SK-N-SH (cell line): ENCODE results near the gene BNC2. TPM values are rescaled to one million over a fixed set of nuclear protein-coding genes. Genes with fewer than 3 reads are reported as not detected.

Experiments used
- CTCF ChIA-PET: fragments of 300-600, 350-600 bp; formaldehyde crosslinking; extraction: SDS; loops from one replicate; lab custom pipeline; 2021; lab: Yijun Ruan, JAX
- POLR2A ChIA-PET: fragments of 350-600 bp; sonication (Branson Sonifier 250); formaldehyde crosslinking; extraction: SDS; loops from one replicate; lab custom pipeline; 2020; ENCODE audit warnings: antibody characterized with exemption, inconsistent platforms; lab: Yijun Ruan, JAX
- DNase-seq: peaks from one replicate; pipeline ENCODE4 v3.0.0; 2012
- H2AFZ ChIP-seq: fragments of 200-600 bp; sonication (generic); 2 replicates; pipeline ENCODE4 v1.8.1; 2016; ENCODE audit warnings: antibody characterized with exemption, mild to moderate bottlenecking, low read depth
- H3F3A ChIP-seq: fragments of 200-600 bp; sonication (generic); replicated peaks from 2 replicates; pipeline ENCODE3; 2016; ENCODE audit warnings: antibody characterized with exemption, mild to moderate bottlenecking; ENCODE audit not compliant: insufficient read depth
- H3K27ac ChIP-seq, 2 experiments: fragments of 200-500 bp in 1 of 2; fragments of 200-600 bp in 1 of 2; sonication (Bioruptor generic) in 1 of 2; sonication (generic), shearing (Covaris generic) in 1 of 2; 2 replicates each; pipeline versions ENCODE4 v1.5.1 to v1.6.1; 2014 to 2016; ENCODE audit warnings: low read depth in 2 of 2, inconsistent platforms in 1 of 2, low read length in 1 of 2, mild to moderate bottlenecking in 1 of 2, mixed read lengths in 1 of 2
- H3K27me3 ChIP-seq: fragments of 200-600 bp; sonication (generic), shearing (Covaris generic); 2 replicates; pipeline ENCODE4 v1.6.1; 2016; ENCODE audit warnings: mixed run types; ENCODE audit not compliant: insufficient read depth
- H3K36me3 ChIP-seq, 2 experiments: fragments of 200-500 bp in 1 of 2; fragments of 200-600 bp in 1 of 2; sonication (Bioruptor generic) in 1 of 2; sonication (generic) in 1 of 2; replicated peaks in 1 of 2; 2 replicates each; pipeline versions ENCODE3 to v1.5.1; 2014 to 2016; ENCODE audit warnings: low read length in 1 of 2, mild to moderate bottlenecking in 1 of 2; ENCODE audit not compliant: insufficient read depth in 2 of 2, control insufficient read depth in 1 of 2
- H3K4me1 ChIP-seq, 2 experiments: fragments of 200-500 bp in 1 of 2; fragments of 200-600 bp in 1 of 2; sonication (Bioruptor generic) in 1 of 2; sonication (generic), shearing (Covaris generic) in 1 of 2; 2 replicates each; pipeline versions ENCODE4 v1.5.1 to v1.6.1; 2014 to 2016; ENCODE audit warnings: low read depth in 1 of 2, low read length in 1 of 2, mixed run types in 1 of 2; ENCODE audit not compliant: insufficient read depth in 2 of 2, control insufficient read depth in 1 of 2
- H3K4me2 ChIP-seq: fragments of 200-600 bp; sonication (generic), shearing (Covaris generic); 2 replicates; pipeline ENCODE4 v1.6.1; 2017; ENCODE audit warnings: mixed run types
- H3K4me3 ChIP-seq, 2 experiments: fragments of 200-500 bp in 1 of 2; fragments of 200-600 bp in 1 of 2; sonication (Bioruptor generic) in 1 of 2; sonication (generic), shearing (Covaris generic) in 1 of 2; 2 replicates each; pipeline versions ENCODE4 v1.5.1 to v1.8.1; 2014 to 2016; ENCODE audit warnings: low read depth in 2 of 2, inconsistent platforms in 1 of 2, low read length in 1 of 2, mild to moderate bottlenecking in 1 of 2, mixed read lengths in 1 of 2, moderate library complexity in 1 of 2
- H3K79me2 ChIP-seq: fragments of 200-600 bp; sonication (generic); 2 replicates; pipeline ENCODE4 v1.8.1; 2017; ENCODE audit warnings: mild to moderate bottlenecking; ENCODE audit not compliant: insufficient read depth
- H3K9ac ChIP-seq: fragments of 200-600 bp; sonication (generic); 2 replicates; pipeline ENCODE4 v1.6.1; 2017; ENCODE audit warnings: mixed run types
- H3K9me2 ChIP-seq: fragments of 200-600 bp; sonication (generic); 2 replicates; pipeline ENCODE4 v1.6.1; 2017; ENCODE audit warnings: mixed run types
- H3K9me3 ChIP-seq: fragments of 200-600 bp; sonication (generic); 2 replicates; pipeline ENCODE4 v1.6.1; 2017; ENCODE audit warnings: mixed run types, mild to moderate bottlenecking, moderate library complexity
- H4K20me1 ChIP-seq: fragments of 200-600 bp; sonication (generic); 2 replicates; pipeline ENCODE4 v1.6.1; 2017; ENCODE audit warnings: mild to moderate bottlenecking, mixed run types; ENCODE audit not compliant: insufficient read depth
- ELF1 ChIP-seq: IDR thresholded peaks from 2 replicates; pipeline ENCODE4 v1.4.0; 2012
- EP300 ChIP-seq, 2 experiments: IDR thresholded peaks; 2 replicates each; pipeline versions ENCODE4 v1.4.0 to v1.6.1; 2012; ENCODE audit warnings: borderline replicate concordance in 1 of 2, low read depth in 1 of 2, low read length in 1 of 2
- FOXJ3 ChIP-seq: sonication (generic); formaldehyde crosslinking; IDR thresholded peaks from 2 replicates; pipeline ENCODE4 v1.5.1; 2020; ENCODE audit warnings: mild to moderate bottlenecking, missing genetic modification reagents
- FOXM1 ChIP-seq: IDR thresholded peaks from 2 replicates; pipeline ENCODE4 v1.4.0; 2012; ENCODE audit warnings: low read depth, mild to moderate bottlenecking
- JUND ChIP-seq: IDR thresholded peaks from 2 replicates; pipeline ENCODE4 v1.4.0; 2012
- MXI1 ChIP-seq: IDR thresholded peaks from 2 replicates; pipeline ENCODE4 v1.6.1; 2012; ENCODE audit warnings: mild to moderate bottlenecking, low read depth, low read length, improper control_type of control experiment
- NRF1 ChIP-seq: IDR thresholded peaks from 2 replicates; pipeline ENCODE4 v1.6.1; 2012; ENCODE audit warnings: low read depth, mild to moderate bottlenecking, low read length
- POLR2AphosphoS5 ChIP-seq: IDR thresholded peaks from 2 replicates; pipeline ENCODE4 v1.6.1; 2012; ENCODE audit warnings: low read depth, low read length
- RAD21 ChIP-seq: IDR thresholded peaks from 2 replicates; pipeline ENCODE4 v1.6.1; 2012; ENCODE audit warnings: mild to moderate bottlenecking, low read length
- RCOR1 ChIP-seq: fragments of 150-350 bp; IDR thresholded peaks from 2 replicates; pipeline ENCODE4 v1.6.1; 2017; ENCODE audit warnings: antibody characterized with exemption, low read length
- RFX5 ChIP-seq: IDR thresholded peaks from 2 replicates; pipeline ENCODE4 v1.6.1; 2012; ENCODE audit warnings: mild to moderate bottlenecking, improper control_type of control experiment, low read length
- SMC3 ChIP-seq: IDR thresholded peaks from 2 replicates; pipeline ENCODE4 v1.6.1; 2012; ENCODE audit warnings: low read depth, low read length, improper control_type of control experiment
- TAF1 ChIP-seq: IDR thresholded peaks from 2 replicates; pipeline ENCODE4 v1.6.1; 2012; ENCODE audit warnings: low read depth, mild to moderate bottlenecking, low read length, moderate library complexity, borderline replicate concordance
- TCF12 ChIP-seq: IDR thresholded peaks from 2 replicates; pipeline ENCODE4 v1.4.0; 2012
- TEAD4 ChIP-seq: IDR thresholded peaks from 2 replicates; pipeline ENCODE4 v1.4.0; 2012; ENCODE audit warnings: mild to moderate bottlenecking, borderline replicate concordance; ENCODE audit not compliant: insufficient read depth
- YY1 ChIP-seq: IDR thresholded peaks from 2 replicates; pipeline ENCODE4 v1.4.0; 2012; ENCODE audit warnings: low read depth, mild to moderate bottlenecking
- WGBS: methylation state at CpG from one replicate; pipeline ENCODE4 v1.1.6; 2017; ENCODE audit warnings: low lambda C conversion rate; 5-methylcytosine and 5-hydroxymethylcytosine counted together
- polyA plus RNA-seq, 3 experiments: library from polyadenylated mRNA; depleted of rRNA; stranded (reverse); fragments of >200 nt; gene quantifications; 2 replicates each; pipeline ENCODE4 v1.2.3, GENCODE V29; 2012
- TF ChIP-seq, protein P1 (sequence below): IDR thresholded peaks from 2 replicates; pipeline ENCODE4; 2012
- TF ChIP-seq, protein P2 (sequence below): IDR thresholded peaks from 2 replicates; pipeline ENCODE4 v1.6.1; 2012; ENCODE audit warnings: mild to moderate bottlenecking, low read depth, low read length, moderate library complexity

Gene BNC2
- polyA plus RNA-seq, 1 of the 3 experiments (the other 2 are of a cell fraction) = 8.8 TPM

DNA sequence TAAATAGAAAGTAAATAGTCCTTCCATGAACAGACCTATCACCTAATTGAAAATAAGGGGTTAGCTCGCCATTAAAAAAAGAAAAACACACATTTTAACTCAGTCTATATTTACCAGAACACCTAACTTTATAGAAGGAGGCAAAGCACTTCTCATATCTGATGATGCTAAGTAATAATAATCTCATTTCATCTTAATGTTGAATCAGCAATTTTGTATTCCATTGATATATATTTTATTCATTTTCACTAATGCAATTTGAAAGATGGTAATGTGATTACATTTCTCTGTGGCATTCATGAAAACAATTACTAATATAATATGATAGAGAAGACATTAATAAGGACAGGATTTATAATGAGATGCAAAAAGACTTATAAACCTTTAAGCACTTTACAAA is 276.7 kb downstream of the BNC2 start:
- ChIA-PET POLR2A (no interaction called here), CTCF (interaction anchor here (1.7 kb wide), 1 partner anchor 18 kb away, joined by 5 read pairs; no protein-coding TSS in a partner anchor)
- Histone ChIP-seq H3K4me1 (peaks cover 0 to 5% of the 10 kb centered on the region in 2 experiments; a peak in 2 of 4 replicates), H4K20me1 (no peaks in the 10 kb centered on the region), H3K4me2 (no peak overlapping the region), H3K27me3 (no peaks in the 10 kb centered on the region), H3K4me3 (no peak overlapping the region), H3F3A (no peaks in the 10 kb centered on the region), H3K9me3 (no peaks in the 10 kb centered on the region), H3K36me3 (no peaks in the 10 kb centered on the region), H2AFZ (no peak overlapping the region), H3K9ac (no peak overlapping the region), H3K79me2 (0 out of 2 replicates have a peak, but pooled peaks cover 7% of the 10 kb centered on the region), H3K9me2 (no peaks in the 10 kb centered on the region), H3K27ac (no peak overlapping the region)
- no peak for DNase-seq
- TF ChIP-seq RAD21 = no peak
- no peak for TF ChIP-seq TEAD4
- no peak for TF ChIP-seq POLR2AphosphoS5
- WGBS = 90% methylated on average over 1 of the region's 1 CpG

DNA sequence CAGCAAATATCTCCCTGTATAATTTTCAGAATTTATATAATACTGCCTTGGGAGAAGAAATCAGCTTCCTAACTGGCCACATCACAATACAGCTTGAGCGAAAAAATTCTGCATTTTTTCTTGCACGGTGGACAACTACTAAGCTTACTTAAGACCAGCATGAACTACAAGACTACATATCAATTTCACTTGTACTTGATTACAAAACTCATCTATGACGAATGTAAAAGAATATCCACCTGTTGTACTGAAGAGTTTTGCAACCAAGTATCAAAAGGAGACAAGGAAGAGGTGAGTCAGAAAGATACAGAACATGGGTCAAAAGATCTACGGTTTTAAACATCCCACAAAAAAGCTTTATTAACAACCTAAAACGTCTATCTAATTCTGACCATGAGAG is 279.4 kb downstream of the BNC2 start:
- Histone ChIP-seq H3K4me1 (no peaks in the 10 kb centered on the region), H3K36me3 (no peaks in the 10 kb centered on the region), H3K27me3 (no peaks in the 10 kb centered on the region), H3K9me3 (no peaks in the 10 kb centered on the region), H3K27ac (no peak overlapping the region), H2AFZ (no peak overlapping the region), H3K4me2 (no peak overlapping the region), H3K9ac (no peak overlapping the region), H3K4me3 (no peak overlapping the region), H3K9me2 (no peaks in the 10 kb centered on the region), H3F3A (no peaks in the 10 kb centered on the region), H4K20me1 (no peaks in the 10 kb centered on the region), H3K79me2 (0 out of 2 replicates have a peak, but pooled peaks cover 12% of the 10 kb centered on the region)
- POLR2A ChIA-PET = no interaction called here
- DNase-seq = no peak
- 75% methylated on average over 5 of the region's 5 CpGs for WGBS
- TF ChIP-seq, protein P1, sequence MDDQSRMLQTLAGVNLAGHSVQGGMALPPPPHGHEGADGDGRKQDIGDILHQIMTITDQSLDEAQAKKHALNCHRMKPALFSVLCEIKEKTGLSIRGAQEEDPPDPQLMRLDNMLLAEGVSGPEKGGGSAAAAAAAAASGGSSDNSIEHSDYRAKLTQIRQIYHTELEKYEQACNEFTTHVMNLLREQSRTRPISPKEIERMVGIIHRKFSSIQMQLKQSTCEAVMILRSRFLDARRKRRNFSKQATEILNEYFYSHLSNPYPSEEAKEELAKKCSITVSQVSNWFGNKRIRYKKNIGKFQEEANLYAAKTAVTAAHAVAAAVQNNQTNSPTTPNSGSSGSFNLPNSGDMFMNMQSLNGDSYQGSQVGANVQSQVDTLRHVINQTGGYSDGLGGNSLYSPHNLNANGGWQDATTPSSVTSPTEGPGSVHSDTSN = no peak
- TF ChIP-seq RCOR1 = no peak
- CTCF ChIA-PET = interaction anchor here (0.6 to 1.6 kb wide), 2 partner anchors 24 to 112 kb away, joined by 3 read pairs; no protein-coding TSS in a partner anchor

DNA sequence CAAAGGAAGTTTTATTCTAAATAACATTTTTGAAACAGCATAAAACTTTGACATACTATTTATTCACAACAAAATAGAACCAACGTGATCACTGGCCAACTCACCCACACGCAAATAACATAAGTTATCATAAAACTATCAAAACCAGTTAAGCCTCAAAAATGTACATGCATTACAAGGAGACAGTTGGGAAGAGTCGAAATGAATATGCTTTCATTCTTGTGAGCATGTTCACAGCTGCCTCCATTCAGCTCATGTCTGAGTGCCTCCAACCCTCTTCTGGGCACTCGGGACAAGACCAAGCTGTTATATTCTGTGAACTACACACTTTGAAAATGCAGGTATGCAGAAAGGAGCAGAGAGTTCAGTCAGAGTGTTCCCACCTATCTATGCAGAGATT is 284.9 kb downstream of the BNC2 start:
- H3K9me2 ChIP-seq = no peaks in the 10 kb centered on the region
- no peak for DNase-seq
- H3K27ac ChIP-seq = no peak overlapping the region
- H3K9ac ChIP-seq = no peak overlapping the region
- CTCF ChIA-PET = interaction anchor here (1.4 kb wide), 1 partner anchor 10 kb away, joined by 3 read pairs; no protein-coding TSS in a partner anchor
- peaks cover 5% of the 10 kb centered on the region for H3F3A ChIP-seq
- H3K4me1 ChIP-seq = no peaks in the 10 kb centered on the region; a peak in 1 of 4 replicates
- TF ChIP-seq FOXM1 (no peak), ELF1 (no peak), RFX5 (no peak), MXI1 (no peak), FOXJ3 (CRISPR knock-in tag) (no peak), YY1 (no peak), SMC3 (no peak), TAF1 (no peak), JUND (no peak), NRF1 (no peak), EP300 (IDR thresholded peaks at IDR 0.05; ENCODE audit: borderline replicate concordance in 1 of 2, low read depth in 1 of 2, low read length in 1 of 2) (no peak), TCF12 (no peak)
- TF ChIP-seq, protein P2, sequence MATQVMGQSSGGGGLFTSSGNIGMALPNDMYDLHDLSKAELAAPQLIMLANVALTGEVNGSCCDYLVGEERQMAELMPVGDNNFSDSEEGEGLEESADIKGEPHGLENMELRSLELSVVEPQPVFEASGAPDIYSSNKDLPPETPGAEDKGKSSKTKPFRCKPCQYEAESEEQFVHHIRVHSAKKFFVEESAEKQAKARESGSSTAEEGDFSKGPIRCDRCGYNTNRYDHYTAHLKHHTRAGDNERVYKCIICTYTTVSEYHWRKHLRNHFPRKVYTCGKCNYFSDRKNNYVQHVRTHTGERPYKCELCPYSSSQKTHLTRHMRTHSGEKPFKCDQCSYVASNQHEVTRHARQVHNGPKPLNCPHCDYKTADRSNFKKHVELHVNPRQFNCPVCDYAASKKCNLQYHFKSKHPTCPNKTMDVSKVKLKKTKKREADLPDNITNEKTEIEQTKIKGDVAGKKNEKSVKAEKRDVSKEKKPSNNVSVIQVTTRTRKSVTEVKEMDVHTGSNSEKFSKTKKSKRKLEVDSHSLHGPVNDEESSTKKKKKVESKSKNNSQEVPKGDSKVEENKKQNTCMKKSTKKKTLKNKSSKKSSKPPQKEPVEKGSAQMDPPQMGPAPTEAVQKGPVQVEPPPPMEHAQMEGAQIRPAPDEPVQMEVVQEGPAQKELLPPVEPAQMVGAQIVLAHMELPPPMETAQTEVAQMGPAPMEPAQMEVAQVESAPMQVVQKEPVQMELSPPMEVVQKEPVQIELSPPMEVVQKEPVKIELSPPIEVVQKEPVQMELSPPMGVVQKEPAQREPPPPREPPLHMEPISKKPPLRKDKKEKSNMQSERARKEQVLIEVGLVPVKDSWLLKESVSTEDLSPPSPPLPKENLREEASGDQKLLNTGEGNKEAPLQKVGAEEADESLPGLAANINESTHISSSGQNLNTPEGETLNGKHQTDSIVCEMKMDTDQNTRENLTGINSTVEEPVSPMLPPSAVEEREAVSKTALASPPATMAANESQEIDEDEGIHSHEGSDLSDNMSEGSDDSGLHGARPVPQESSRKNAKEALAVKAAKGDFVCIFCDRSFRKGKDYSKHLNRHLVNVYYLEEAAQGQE = no peak
- TF ChIP-seq, all 33 proteins: peak for 0
- Histone ChIP-seq H3K9me3 (no peaks in the 10 kb centered on the region), H4K20me1 (no peaks in the 10 kb centered on the region), H3K36me3 (peaks cover 0 to 6% of the 10 kb centered on the region in 2 experiments), H3K27me3 (no peaks in the 10 kb centered on the region), H2AFZ (no peak overlapping the region), H3K4me3 (no peak overlapping the region), H3K79me2 (0 out of 2 replicates have a peak, but pooled peaks cover 5% of the 10 kb centered on the region), H3K4me2 (no peak overlapping the region)
- POLR2A ChIA-PET = no interaction called here
- WGBS = 97% methylated on average over 4 of the region's 4 CpGs
